Testis (tissue), 2 donors: ENCODE measurements around the gene LARP4.

ENCODE experiments used
- POLR2A ChIP-seq: fragments of 450-650 bp; IDR thresholded peaks from one replicate; pipeline ENCODE4 v1.6.1; 2017; ENCODE audit warnings: antibody characterized with exemption, mild to moderate bottlenecking, moderate library complexity
- TF ChIP-seq, protein P1 (sequence below), 3 experiments: fragments of 450-650 bp in 2 of 3; fragments of 200-600 bp in 1 of 3; sonication (generic) in 1 of 3; IDR thresholded peaks; one replicate each; pipeline ENCODE4 v1.5.1; 2016 to 2019; ENCODE audit warnings: antibody characterized with exemption in 3 of 3, mild to moderate bottlenecking in 2 of 3, moderate library complexity in 1 of 3

GRCh38 chr12:50415899-50416479 lies 15.3 kb downstream of the LARP4 start:
- TF ChIP-seq, protein P1, sequence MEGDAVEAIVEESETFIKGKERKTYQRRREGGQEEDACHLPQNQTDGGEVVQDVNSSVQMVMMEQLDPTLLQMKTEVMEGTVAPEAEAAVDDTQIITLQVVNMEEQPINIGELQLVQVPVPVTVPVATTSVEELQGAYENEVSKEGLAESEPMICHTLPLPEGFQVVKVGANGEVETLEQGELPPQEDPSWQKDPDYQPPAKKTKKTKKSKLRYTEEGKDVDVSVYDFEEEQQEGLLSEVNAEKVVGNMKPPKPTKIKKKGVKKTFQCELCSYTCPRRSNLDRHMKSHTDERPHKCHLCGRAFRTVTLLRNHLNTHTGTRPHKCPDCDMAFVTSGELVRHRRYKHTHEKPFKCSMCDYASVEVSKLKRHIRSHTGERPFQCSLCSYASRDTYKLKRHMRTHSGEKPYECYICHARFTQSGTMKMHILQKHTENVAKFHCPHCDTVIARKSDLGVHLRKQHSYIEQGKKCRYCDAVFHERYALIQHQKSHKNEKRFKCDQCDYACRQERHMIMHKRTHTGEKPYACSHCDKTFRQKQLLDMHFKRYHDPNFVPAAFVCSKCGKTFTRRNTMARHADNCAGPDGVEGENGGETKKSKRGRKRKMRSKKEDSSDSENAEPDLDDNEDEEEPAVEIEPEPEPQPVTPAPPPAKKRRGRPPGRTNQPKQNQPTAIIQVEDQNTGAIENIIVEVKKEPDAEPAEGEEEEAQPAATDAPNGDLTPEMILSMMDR (IDR thresholded peaks at IDR 0.05) = no peak
- no peak for TF ChIP-seq POLR2A
